GM10248 (cell line): ENCODE measurements around the gene ADRA2B.

Experiments
- CTCF ChIA-PET: fragments of 300-600 bp; sonication (Branson Sonifier 250); formaldehyde crosslinking; extraction: SDS; loops from one replicate; lab custom pipeline; 2021; ENCODE audit warnings: antibody characterized with exemption; lab: Yijun Ruan, JAX
- POLR2A ChIA-PET: fragments of 350-650 bp; sonication (Branson Sonifier 250); formaldehyde crosslinking; extraction: SDS; loops from one replicate; lab custom pipeline; 2020; ENCODE audit warnings: antibody characterized with exemption; lab: Yijun Ruan, JAX
- DNase-seq: peaks from one replicate; pipeline ENCODE4 v3.0.0; 2012; ENCODE audit errors: extremely low spot score
- CTCF ChIP-seq: IDR thresholded peaks from 2 replicates; pipeline ENCODE4 v1.5.1; 2012; ENCODE audit warnings: mild to moderate bottlenecking, low read depth; ENCODE audit errors: extremely low read depth, missing control alignments, control extremely low read depth

ADRA2B gene

GRCh38 chr2:96150791-96151594 lies 34.6 kb upstream of the ADRA2B start:
- POLR2A ChIA-PET = interaction anchor here (5.7 kb wide), 1 partner anchor 12 kb away, joined by 29 read pairs; the partner anchor contains the start of gene ASTL
- DNase-seq = no peak
- CTCF ChIA-PET = interaction anchor here (1.1 to 20.4 kb wide), 3 partner anchors 12 to 84 kb away, joined by 3 to 658 read pairs (median 3); no protein-coding TSS in a partner anchor
- no peak for TF ChIP-seq CTCF

GRCh38 chr2:96150007-96150640 lies 33.8 kb upstream of the ADRA2B start:
- TF ChIP-seq CTCF = no peak
- CTCF ChIA-PET = interaction anchor here (1.1 to 20.4 kb wide), 2 partner anchors 11 to 17 kb away, joined by 3 to 658 read pairs; no protein-coding TSS in a partner anchor
- no peak for DNase-seq
- POLR2A ChIA-PET = interaction anchor here (5.7 kb wide), 1 partner anchor 11 kb away, joined by 29 read pairs; the partner anchor contains the start of gene ASTL

GRCh38 chr2:96148410-96149217 lies 32.2 kb upstream of the ADRA2B start:
- no peak for TF ChIP-seq CTCF
- ChIA-PET CTCF (interaction anchor here (1.1 to 20.4 kb wide), 4 partner anchors 10 to 360 kb away, joined by 4 to 658 read pairs (median 5); no protein-coding TSS in a partner anchor), POLR2A (interaction anchor here (4.4 to 5.7 kb wide), 2 partner anchors 9 to 10 kb away, joined by 29 to 37 read pairs; partner anchors contain the start of gene ASTL)
- DNase-seq = peak; percentile 83

- TF ChIP-seq CTCF = no peak
- ChIA-PET POLR2A (interaction anchor here (4.4 to 7.4 kb wide), 3 partner anchors 8 to 16 kb away, joined by 29 to 43 read pairs (median 37); partner anchors contain the start of gene ASTL), CTCF (interaction anchor here (1.1 to 20.4 kb wide), 5 partner anchors 9 to 361 kb away, joined by 4 to 658 read pairs (median 6); partner anchors contain the start of gene ASTL)
- no peak for DNase-seq
Observed at GRCh38 chr2:96147593-96148201, 31.3 kb upstream of the ADRA2B start.

GRCh38 chr2:96146881-96147592 lies 30.7 kb upstream of the ADRA2B start:
- DNase-seq = no peak
- no peak for TF ChIP-seq CTCF
- ChIA-PET POLR2A (interaction anchor here (4.4 to 7.4 kb wide), 3 partner anchors 8 to 17 kb away, joined by 29 to 43 read pairs (median 37); partner anchors contain the start of gene ASTL), CTCF (interaction anchor here (0.9 to 20.4 kb wide), 4 partner anchors 9 to 154 kb away, joined by 3 to 658 read pairs (median 9); partner anchors contain the start of gene ASTL)
